ENCODE results near the gene NRG4. TPM values are rescaled to one million over a fixed set of nuclear protein-coding genes. Genes with fewer than 3 reads are reported as not detected.

NRG4 gene
- polyA plus RNA-seq, 3 donors, result 5.9 to 9.4 (median 7.1) TPM

DNA sequence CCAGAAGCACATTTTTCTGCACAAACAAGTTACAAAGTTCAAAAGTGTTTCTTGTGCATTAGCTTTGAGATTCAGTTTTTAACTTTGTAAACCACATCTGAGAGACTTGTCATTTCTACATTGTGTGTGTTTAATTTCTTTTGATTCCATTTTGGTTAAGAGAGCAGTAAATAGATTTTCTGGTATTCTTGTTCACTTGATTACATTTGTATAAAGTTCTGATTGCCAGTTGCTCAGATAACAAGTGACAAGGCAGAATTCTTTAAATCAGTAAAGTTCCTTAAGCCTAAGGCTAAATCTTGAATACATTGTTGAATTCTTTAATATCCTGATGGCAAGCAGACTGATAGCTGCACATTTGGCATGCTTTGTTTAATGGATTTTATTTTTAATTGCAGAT lies 111.6 kb downstream of the NRG4 start:
- no peak for DNase-seq (ENCODE audit: extremely low read depth in 1 of 11, low read depth in 9 of 11, low spot score in 4 of 11)

GRCh38 chr15:75895731-75896130 lies 116.5 kb downstream of the NRG4 start:
- DNase-seq (ENCODE audit: extremely low read depth in 1 of 11, low read depth in 9 of 11, low spot score in 4 of 11), result no peak

DNA sequence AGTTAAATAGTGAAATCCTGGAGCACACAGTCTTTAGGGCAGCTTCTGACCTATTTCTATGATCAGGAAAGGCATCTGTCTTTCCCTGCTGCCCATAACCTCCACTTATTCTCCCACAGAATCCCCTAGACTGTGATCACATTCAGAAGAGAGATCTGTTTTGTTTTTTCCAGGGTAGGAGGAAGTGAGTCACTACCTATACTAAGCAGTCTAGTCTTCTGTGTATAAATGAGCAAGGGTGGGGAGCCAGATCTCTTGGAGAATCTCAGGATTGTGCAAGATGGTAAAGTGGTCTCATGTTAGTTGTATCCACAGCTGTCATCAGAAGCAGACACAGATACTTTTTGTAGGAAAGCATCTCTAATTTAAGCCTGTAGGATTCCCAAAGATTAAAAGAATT lies 120.3 kb downstream of the NRG4 start:
- no peak for DNase-seq (ENCODE audit: extremely low read depth in 1 of 11, low read depth in 9 of 11, low spot score in 4 of 11)

Other genes starting within 250 kb of the NRG4 start
- gene UBE2Q2, start 169.0 kb downstream of the NRG4 start, polyA plus RNA-seq (ENCODE audit: insufficient read length in 3 of 3), result 10 to 100 TPM; 45.6 to 54.0 (median 46.0) TPM
- 10 to 100 TPM; 44.0 to 51.2 (median 47.3) TPM for gene FBXO22, start 108.5 kb downstream of the NRG4 start, polyA plus RNA-seq (ENCODE audit: insufficient read length in 3 of 3)
- gene TMEM266, start 47.6 kb upstream of the NRG4 start, polyA plus RNA-seq (ENCODE audit: insufficient read length in 3 of 3), result 10 to 100 TPM in 2 of 3 donors, 1 to 10 TPM in 1; 9.8 to 14.1 (median 12.7) TPM

All from renal cortex interstitium (tissue), 11 donors.